ENCODE measurements around the gene IL3. TPM values are rescaled to one million over a fixed set of nuclear protein-coding genes. Genes with fewer than 3 reads are reported as not detected.

The IL3 gene
- total RNA-seq, 1 donor from 2014 or later = not detected

DNA sequence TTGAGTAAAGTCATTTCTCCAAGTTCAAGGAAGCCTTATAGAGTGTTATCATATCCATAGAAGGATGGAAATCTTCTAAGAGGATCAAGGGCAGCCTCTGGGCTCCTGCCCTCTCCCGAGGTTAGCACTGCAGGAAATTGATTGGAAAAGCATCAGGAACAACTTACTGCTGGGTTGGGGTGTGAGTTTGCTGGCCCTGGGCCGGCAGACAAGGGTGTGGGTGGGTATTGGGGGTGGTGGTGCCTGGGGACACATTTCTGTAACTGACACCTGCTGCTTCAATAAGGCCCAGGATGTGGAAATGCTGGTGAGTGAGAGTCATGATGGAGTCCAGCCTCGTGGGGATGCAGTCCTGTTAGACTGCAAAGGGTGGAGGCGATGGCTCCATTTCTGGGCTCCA, 18.6 kb downstream of the IL3 start:
- H3K27ac Mint-ChIP-seq (ENCODE audit: unreplicated experiment) = no peak overlapping the region

DNA sequence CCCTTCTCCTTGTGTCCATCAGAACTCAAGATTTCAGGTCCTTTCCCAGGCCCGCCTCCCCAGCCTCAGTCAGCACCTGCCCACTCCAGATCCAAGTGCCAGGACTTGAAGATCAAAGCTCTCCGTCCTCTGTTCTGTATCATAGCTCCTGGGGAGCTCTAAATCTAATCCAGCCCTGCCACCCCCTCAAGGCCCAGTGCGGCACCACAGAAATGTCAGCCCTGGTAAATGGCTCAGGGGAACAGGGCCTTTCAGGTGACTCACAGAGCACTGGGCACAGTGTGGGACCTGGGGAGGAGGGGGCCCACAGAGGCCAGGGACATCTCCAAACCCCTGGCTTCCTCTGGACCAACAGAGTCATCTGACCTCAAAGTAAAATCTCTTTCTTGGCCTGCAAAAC, 19.2 kb downstream of the IL3 start:
- Histone ChIP-seq H3K27ac (ENCODE audit: low read depth, low read length) (no peak overlapping the region), H3K79me2 (ENCODE audit: insufficient read depth, low read length) (no peaks in the 10 kb centered on the region), H3K36me3 (ENCODE audit: insufficient read depth, low read length) (no peaks in the 10 kb centered on the region), H3K4me1 (ENCODE audit: insufficient read depth, low read length) (no peaks in the 10 kb centered on the region), H4K20me1 (ENCODE audit: insufficient read depth, low read length) (no peaks in the 10 kb centered on the region), H2AFZ (ENCODE audit: low read depth, low read length) (no peak overlapping the region), H3K9ac (ENCODE audit: low read length) (no peak overlapping the region), H3K4me3 (ENCODE audit: insufficient read depth, low read depth, low read length) (no peak overlapping the region), H3K9me3 (ENCODE audit: insufficient read depth, low read depth, low read length) (no peaks in the 10 kb centered on the region), H3K4me2 (ENCODE audit: low read length) (no peak overlapping the region), H3K27me3 (ENCODE audit: insufficient read depth, low read length) (no peaks in the 10 kb centered on the region)
- H3K4me3 Mint-ChIP-seq (ENCODE audit: unreplicated experiment) = no peak overlapping the region
- H3K27me3 Mint-ChIP-seq (ENCODE audit: low read depth, unreplicated experiment) = peaks cover 32% of the 10 kb centered on the region
- DNase-seq (ENCODE audit: low read depth) (no peak), FAIRE-seq (no peak)
- H3K27ac Mint-ChIP-seq (ENCODE audit: unreplicated experiment) = no peak overlapping the region
- H3K36me3 Mint-ChIP-seq (ENCODE audit: low read depth, unreplicated experiment) = peaks cover 6% of the 10 kb centered on the region
- no peaks in the 10 kb centered on the region for H3K9me3 Mint-ChIP-seq (ENCODE audit: unreplicated experiment)
- H3K4me1 Mint-ChIP-seq (ENCODE audit: low read depth, unreplicated experiment) = peaks cover 1% of the 10 kb centered on the region
- no peak for TF ChIP-seq EZH2 (IDR thresholded peaks at IDR 0.05; ENCODE audit: insufficient read depth, low read length)
- TF ChIP-seq, protein P1, sequence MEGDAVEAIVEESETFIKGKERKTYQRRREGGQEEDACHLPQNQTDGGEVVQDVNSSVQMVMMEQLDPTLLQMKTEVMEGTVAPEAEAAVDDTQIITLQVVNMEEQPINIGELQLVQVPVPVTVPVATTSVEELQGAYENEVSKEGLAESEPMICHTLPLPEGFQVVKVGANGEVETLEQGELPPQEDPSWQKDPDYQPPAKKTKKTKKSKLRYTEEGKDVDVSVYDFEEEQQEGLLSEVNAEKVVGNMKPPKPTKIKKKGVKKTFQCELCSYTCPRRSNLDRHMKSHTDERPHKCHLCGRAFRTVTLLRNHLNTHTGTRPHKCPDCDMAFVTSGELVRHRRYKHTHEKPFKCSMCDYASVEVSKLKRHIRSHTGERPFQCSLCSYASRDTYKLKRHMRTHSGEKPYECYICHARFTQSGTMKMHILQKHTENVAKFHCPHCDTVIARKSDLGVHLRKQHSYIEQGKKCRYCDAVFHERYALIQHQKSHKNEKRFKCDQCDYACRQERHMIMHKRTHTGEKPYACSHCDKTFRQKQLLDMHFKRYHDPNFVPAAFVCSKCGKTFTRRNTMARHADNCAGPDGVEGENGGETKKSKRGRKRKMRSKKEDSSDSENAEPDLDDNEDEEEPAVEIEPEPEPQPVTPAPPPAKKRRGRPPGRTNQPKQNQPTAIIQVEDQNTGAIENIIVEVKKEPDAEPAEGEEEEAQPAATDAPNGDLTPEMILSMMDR (IDR thresholded peaks at IDR 0.05; ENCODE audit: insufficient read depth, low read depth, low read length) = no peak

More for the DNA sequence above, 18.6 kb downstream of the IL3 start:
- Histone ChIP-seq H3K27ac (ENCODE audit: low read depth, low read length) (no peak overlapping the region), H3K79me2 (ENCODE audit: insufficient read depth, low read length) (no peaks in the 10 kb centered on the region), H3K9ac (ENCODE audit: low read length) (no peak overlapping the region), H4K20me1 (ENCODE audit: insufficient read depth, low read length) (no peaks in the 10 kb centered on the region), H3K4me3 (ENCODE audit: insufficient read depth, low read depth, low read length) (no peak overlapping the region), H2AFZ (ENCODE audit: low read depth, low read length) (no peak overlapping the region), H3K36me3 (ENCODE audit: insufficient read depth, low read length) (no peaks in the 10 kb centered on the region), H3K9me3 (ENCODE audit: insufficient read depth, low read depth, low read length) (no peaks in the 10 kb centered on the region), H3K4me2 (ENCODE audit: low read length) (no peak overlapping the region), H3K27me3 (ENCODE audit: insufficient read depth, low read length) (no peaks in the 10 kb centered on the region), H3K4me1 (ENCODE audit: insufficient read depth, low read length) (peaks cover 1% of the 10 kb centered on the region)
- Mint-ChIP-seq H3K27me3 (ENCODE audit: low read depth, unreplicated experiment) (peaks cover 32% of the 10 kb centered on the region), H3K36me3 (ENCODE audit: low read depth, unreplicated experiment) (peaks cover 6% of the 10 kb centered on the region), H3K9me3 (ENCODE audit: unreplicated experiment) (no peaks in the 10 kb centered on the region), H3K4me3 (ENCODE audit: unreplicated experiment) (no peak overlapping the region), H3K4me1 (ENCODE audit: low read depth, unreplicated experiment) (peaks cover 1% of the 10 kb centered on the region)
- TF ChIP-seq EZH2 (IDR thresholded peaks at IDR 0.05; ENCODE audit: insufficient read depth, low read length) = no peak
- TF ChIP-seq, protein P1 (IDR thresholded peaks at IDR 0.05; ENCODE audit: insufficient read depth, low read depth, low read length) = no peak
- FAIRE-seq = no peak
- DNase-seq (ENCODE audit: low read depth) = no peak

DNA sequence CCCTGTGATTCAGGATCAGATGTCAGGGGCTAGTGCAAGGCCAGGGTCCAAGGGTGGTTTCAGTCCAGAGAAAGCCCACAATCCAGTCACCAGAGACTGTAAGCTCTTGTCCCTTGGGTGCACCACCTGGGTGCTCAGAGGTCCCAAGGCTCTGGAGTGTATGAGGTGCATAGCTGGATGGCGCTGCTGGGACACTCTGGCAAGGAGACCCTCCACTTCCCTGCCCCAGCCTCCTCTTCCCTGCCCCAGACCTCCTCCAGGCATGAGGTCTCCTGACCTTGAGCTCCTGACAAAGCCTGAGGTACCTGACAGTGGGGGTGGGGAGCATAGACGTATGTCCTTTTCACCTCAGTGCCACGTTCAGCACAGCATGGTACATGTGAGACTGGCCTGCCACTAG, 20.1 kb downstream of the IL3 start:
- Histone ChIP-seq H3K4me3 (ENCODE audit: insufficient read depth, low read depth, low read length) (no peak overlapping the region), H3K9me3 (ENCODE audit: insufficient read depth, low read depth, low read length) (no peaks in the 10 kb centered on the region), H3K79me2 (ENCODE audit: insufficient read depth, low read length) (no peaks in the 10 kb centered on the region), H3K9ac (ENCODE audit: low read length) (no peak overlapping the region), H3K4me1 (ENCODE audit: insufficient read depth, low read length) (peaks cover 2% of the 10 kb centered on the region), H2AFZ (ENCODE audit: low read depth, low read length) (no peak overlapping the region), H3K27me3 (ENCODE audit: insufficient read depth, low read length) (no peaks in the 10 kb centered on the region), H3K4me2 (ENCODE audit: low read length) (no peak overlapping the region), H3K27ac (ENCODE audit: low read depth, low read length) (no peak overlapping the region), H3K36me3 (ENCODE audit: insufficient read depth, low read length) (no peaks in the 10 kb centered on the region), H4K20me1 (ENCODE audit: insufficient read depth, low read length) (no peaks in the 10 kb centered on the region)
- no peak for TF ChIP-seq EZH2 (IDR thresholded peaks at IDR 0.05; ENCODE audit: insufficient read depth, low read length)
- TF ChIP-seq, protein P1 (IDR thresholded peaks at IDR 0.05; ENCODE audit: insufficient read depth, low read depth, low read length) = no peak
- Mint-ChIP-seq H3K27me3 (ENCODE audit: low read depth, unreplicated experiment) (peaks cover 32% of the 10 kb centered on the region), H3K9me3 (ENCODE audit: unreplicated experiment) (no peaks in the 10 kb centered on the region), H3K4me3 (ENCODE audit: unreplicated experiment) (no peak overlapping the region), H3K4me1 (ENCODE audit: low read depth, unreplicated experiment) (peaks cover 3% of the 10 kb centered on the region), H3K36me3 (ENCODE audit: low read depth, unreplicated experiment) (peaks cover 6% of the 10 kb centered on the region), H3K27ac (ENCODE audit: unreplicated experiment) (no peak overlapping the region)
- FAIRE-seq = no peak
- DNase-seq (ENCODE audit: low read depth) = no peak
